GM12875 (cell line): ENCODE data around the gene HASPIN.

Experiments used
- H3K4me3 ChIP-seq: one replicate; pipeline ENCODE4 v1.5.1; 2011; ENCODE audit warnings: low read depth, low read length, control low read depth
- CTCF ChIP-seq: IDR thresholded peaks from 2 replicates; pipeline ENCODE4 v1.5.1; 2011; ENCODE audit warnings: low read depth, mild to moderate bottlenecking, control low read depth, inconsistent platforms, low read length, moderate library complexity, borderline replicate concordance; ENCODE audit not compliant: insufficient read depth

HASPIN gene

GRCh38 chr17:3739422-3740124, 15.9 kb downstream of the HASPIN start:
- H3K4me3 ChIP-seq, result no peak overlapping the region

GRCh38 chr17:3740611-3741073, 16.9 kb downstream of the HASPIN start:
- no peak for TF ChIP-seq CTCF
- H3K4me3 ChIP-seq, result no peak overlapping the region

More at GRCh38 chr17:3739422-3740124, 15.9 kb downstream of the HASPIN start:
- no peak for TF ChIP-seq CTCF

- TF ChIP-seq CTCF, result no peak
- H3K4me3 ChIP-seq, result no peak overlapping the region
Observed at GRCh38 chr17:3744014-3744413, 20.3 kb downstream of the HASPIN start.

- TF ChIP-seq CTCF, result no peak
- no peak overlapping the region for H3K4me3 ChIP-seq
Observed at GRCh38 chr17:3745071-3745470, 21.4 kb downstream of the HASPIN start.

GRCh38 chr17:3747805-3748204, 24.1 kb downstream of the HASPIN start:
- TF ChIP-seq CTCF, result no peak
- H3K4me3 ChIP-seq, result no peak overlapping the region

- no peak overlapping the region for H3K4me3 ChIP-seq
- no peak for TF ChIP-seq CTCF
Observed at GRCh38 chr17:3748576-3748975, 24.9 kb downstream of the HASPIN start.

GRCh38 chr17:3750296-3750695, 26.6 kb downstream of the HASPIN start:
- TF ChIP-seq CTCF, result no peak
- H3K4me3 ChIP-seq, result no peak overlapping the region
